GM12891 (cell line): Measurements from ENCODE around the gene INMT.

Source experiments
- POLR2A ChIP-seq: IDR thresholded peaks from 2 replicates; pipeline ENCODE4 v1.6.1; 2011; ENCODE audit warnings: low read depth, low read length, control low read depth
- POLR2AphosphoS5 ChIP-seq: IDR thresholded peaks from 2 replicates; pipeline ENCODE4 v1.6.1; 2011; ENCODE audit warnings: low read depth, low read length, control low read depth
- SPI1 ChIP-seq: IDR thresholded peaks from 2 replicates; pipeline ENCODE4 v1.6.1; 2011; ENCODE audit warnings: low read depth, low read length, control low read depth
- TAF1 ChIP-seq: IDR thresholded peaks from 2 replicates; pipeline ENCODE4 v1.6.1; 2011; ENCODE audit warnings: low read depth, low read length, control low read depth

DNA sequence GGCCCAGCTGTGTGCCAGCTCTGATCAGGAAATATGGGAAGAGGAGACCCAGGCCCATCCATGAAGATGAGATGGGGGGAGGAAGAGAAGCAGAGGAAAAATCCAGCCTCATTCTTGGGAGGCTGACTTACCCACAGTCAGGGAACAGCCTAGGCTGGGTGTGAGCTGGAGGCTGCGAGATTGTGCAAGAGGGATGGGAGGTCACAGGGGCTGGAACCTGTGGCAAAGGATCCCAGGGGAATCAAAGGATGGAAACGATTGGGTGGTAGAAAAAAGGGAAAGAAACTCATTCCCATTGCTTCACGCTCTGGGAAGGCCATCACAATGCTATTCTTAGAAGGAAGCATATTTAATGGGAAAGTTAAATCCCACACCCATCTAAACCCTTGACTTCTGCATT is 43.0 kb upstream of the INMT start:
- TF ChIP-seq POLR2A (no peak), POLR2AphosphoS5 (no peak), TAF1 (no peak), SPI1 (no peak)
